Measurements from ENCODE around the gene MXD1.

GRCh38 chr2:69936906-69937305, 22.0 kb downstream of the MXD1 start:
- TF ChIP-seq CTCF (IDR thresholded peaks at IDR 0.05; ENCODE audit: low read depth, low read length, missing input control) = no peak
- no peak for TF ChIP-seq ZBTB33 (IDR thresholded peaks at IDR 0.05)
- TF ChIP-seq REST (IDR thresholded peaks at IDR 0.05) = no peak
- no peak for TF ChIP-seq RAD21 (IDR thresholded peaks at IDR 0.05)
- no peak for TF ChIP-seq TAF1 (conservative IDR thresholded peaks at IDR 0.05)
- TF ChIP-seq SP1 (IDR thresholded peaks at IDR 0.05) = no peak
- no peak for TF ChIP-seq JUND (IDR thresholded peaks at IDR 0.05)
- no peak for TF ChIP-seq MAX (IDR thresholded peaks at IDR 0.05)
- no peak for TF ChIP-seq ATF3 (IDR thresholded peaks at IDR 0.05)
- no peak for TF ChIP-seq HNF4G (IDR thresholded peaks at IDR 0.05)

All from liver (tissue), 3 donors.